ENCODE results near the gene MECP2. TPM values are rescaled to one million over a fixed set of nuclear protein-coding genes. Genes with fewer than 3 reads are reported as not detected.

Gene MECP2
- total RNA-seq, 1 donor from 2014 or later: 13.9 TPM

- DNase-seq (ENCODE audit: low spot score) (no peak), ATAC-seq (no peak)
Measured at GRCh38 chrX:154039577-154039976, 57.9 kb downstream of the MECP2 start.

GRCh38 chrX:154038656-154039055 lies 58.9 kb downstream of the MECP2 start:
- no peak for DNase-seq (ENCODE audit: low spot score)
- ATAC-seq: no peak

- DNase-seq (ENCODE audit: low spot score): no peak
- ATAC-seq: peak; percentile 77
Measured at GRCh38 chrX:154037754-154038153, 59.8 kb downstream of the MECP2 start.

GRCh38 chrX:154036513-154036912 lies 61.0 kb downstream of the MECP2 start:
- DNase-seq (ENCODE audit: low spot score): no peak

GRCh38 chrX:154033848-154034247 lies 63.7 kb downstream of the MECP2 start:
- DNase-seq (ENCODE audit: low spot score) (no peak), ATAC-seq (no peak)

More at GRCh38 chrX:154036513-154036912, 61.0 kb downstream of the MECP2 start:
- no peak for ATAC-seq

- ATAC-seq: no peak
- no peak for DNase-seq (ENCODE audit: low spot score)
Measured at GRCh38 chrX:154032653-154033052, 64.9 kb downstream of the MECP2 start.

GRCh38 chrX:154032160-154032559 lies 65.4 kb downstream of the MECP2 start:
- no peak for ATAC-seq
- no peak for DNase-seq (ENCODE audit: low spot score)

- no peak for ATAC-seq
Measured at GRCh38 chrX:154030715-154031305, 66.7 kb downstream of the MECP2 start.

GRCh38 chrX:154030266-154030665 lies 67.3 kb downstream of the MECP2 start:
- ATAC-seq (no peak), DNase-seq (ENCODE audit: low spot score) (no peak)

More at GRCh38 chrX:154030715-154031305, 66.7 kb downstream of the MECP2 start:
- no peak for DNase-seq (ENCODE audit: low spot score)

- DNase-seq (ENCODE audit: low spot score): no peak
- ATAC-seq: no peak
Measured at GRCh38 chrX:154029439-154029838, 68.1 kb downstream of the MECP2 start.

- DNase-seq (ENCODE audit: low spot score): no peak
- ATAC-seq: peak; percentile 68
Measured at GRCh38 chrX:154028502-154029184, 68.9 kb downstream of the MECP2 start.

- ATAC-seq (no peak), DNase-seq (ENCODE audit: low spot score) (no peak)
Measured at GRCh38 chrX:154027986-154028385, 69.5 kb downstream of the MECP2 start.

GRCh38 chrX:154027022-154027402 lies 70.5 kb downstream of the MECP2 start:
- no peak for DNase-seq (ENCODE audit: low spot score)
- no peak for ATAC-seq

- no peak for ATAC-seq
Measured at GRCh38 chrX:154026136-154027021, 71.1 kb downstream of the MECP2 start.

GRCh38 chrX:154025230-154025629 lies 72.3 kb downstream of the MECP2 start:
- DNase-seq (ENCODE audit: low spot score): no peak
- ATAC-seq: no peak

More at GRCh38 chrX:154026136-154027021, 71.1 kb downstream of the MECP2 start:
- DNase-seq (ENCODE audit: low spot score): no peak

GRCh38 chrX:154024271-154024670 lies 73.2 kb downstream of the MECP2 start:
- DNase-seq (ENCODE audit: low spot score): no peak
- no peak for ATAC-seq

- peak; percentile 48 for ATAC-seq
- DNase-seq (ENCODE audit: low spot score): no peak
Measured at GRCh38 chrX:154023276-154024000, 74.1 kb downstream of the MECP2 start.

GRCh38 chrX:154022108-154022507 lies 75.4 kb downstream of the MECP2 start:
- DNase-seq (ENCODE audit: low spot score) (no peak), ATAC-seq (no peak)

- ATAC-seq: no peak
- DNase-seq (ENCODE audit: low spot score): no peak
Measured at GRCh38 chrX:154021131-154021611, 76.3 kb downstream of the MECP2 start.

- DNase-seq (ENCODE audit: low spot score): no peak
- no peak for ATAC-seq
Measured at GRCh38 chrX:154020536-154021115, 76.9 kb downstream of the MECP2 start.
